Breast epithelium (tissue), 3 donors: Measurements from ENCODE around the gene MYO18B.

Experiments used
- CTCF ChIP-seq, 3 donors: fragments of 450-650 bp; IDR thresholded peaks; one replicate each; pipeline ENCODE4 v1.5.1; 2016 to 2017; ENCODE audit warnings: antibody characterized with exemption in 3 of 3, mild to moderate bottlenecking in 3 of 3, moderate library complexity in 3 of 3
- POLR2A ChIP-seq: fragments of 450-650 bp; IDR thresholded peaks from one replicate; pipeline ENCODE4 v1.6.1; 2016; ENCODE audit warnings: antibody characterized with exemption, mild to moderate bottlenecking, moderate library complexity
- POLR2AphosphoS5 ChIP-seq, 3 donors: sonication (generic); formaldehyde crosslinking; IDR thresholded peaks; one replicate each; pipeline ENCODE4 v1.6.1; 2017; ENCODE audit warnings: antibody characterized with exemption in 3 of 3

DNA sequence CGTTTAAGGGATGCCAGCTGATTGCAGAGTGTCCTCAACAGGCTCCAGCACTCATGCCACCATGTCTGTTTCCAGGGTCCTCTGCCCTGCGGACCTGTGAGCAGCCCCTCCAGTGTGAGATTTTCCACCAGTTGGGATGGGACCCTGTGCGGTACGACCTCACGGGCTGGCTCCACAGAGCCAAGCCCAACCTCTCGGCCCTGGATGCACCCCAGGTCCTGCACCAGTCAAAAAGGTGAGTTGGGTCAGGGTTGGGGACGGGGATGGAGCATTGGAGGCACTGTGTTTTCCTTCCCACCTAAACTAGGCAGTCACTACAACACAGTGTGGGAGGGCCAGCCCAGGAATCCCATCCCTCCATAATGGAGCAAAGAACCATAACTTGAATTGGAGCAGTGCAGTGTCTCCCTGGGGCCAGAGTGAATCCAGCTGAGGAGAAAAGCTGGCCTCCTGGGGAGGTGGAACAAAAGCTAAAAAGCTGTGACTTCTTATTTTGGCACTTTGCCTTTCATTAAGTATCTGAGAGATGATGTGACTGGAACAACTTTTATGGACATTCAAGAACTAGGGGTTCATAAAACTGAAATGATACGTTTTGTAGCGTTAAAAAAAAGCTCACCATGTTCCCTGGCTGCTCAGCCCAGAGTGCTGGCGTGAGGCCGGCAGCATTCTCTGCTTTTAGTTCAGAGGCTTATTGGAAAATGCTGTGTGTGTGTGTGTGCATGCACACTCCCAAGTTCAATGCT lies 101.8 kb downstream of the MYO18B start:
- TF ChIP-seq POLR2A = no peak
- TF ChIP-seq CTCF (IDR thresholded peaks at IDR 0.05) = no peak
- TF ChIP-seq POLR2AphosphoS5 (IDR thresholded peaks at IDR 0.05) = no peak
